Colonic mucosa (tissue), 4 donors: ENCODE measurements around the gene CDHR1. TPM values are rescaled to one million over a fixed set of nuclear protein-coding genes. Genes with fewer than 3 reads are reported as not detected.

Experiments used
- DNase-seq: peaks from one replicate; pipeline ENCODE4 v3.0.0-alpha.2; 2020
- H3K27ac ChIP-seq: fragments of 200-600 bp; one replicate; pipeline ENCODE4 v1.8.0; 2021
- H3K27me3 ChIP-seq: fragments of 200-600 bp; one replicate; pipeline ENCODE4 v1.8.0; 2021
- H3K36me3 ChIP-seq: fragments of 200-600 bp; one replicate; pipeline ENCODE4 v1.8.0; 2021
- H3K4me1 ChIP-seq: fragments of 200-600 bp; one replicate; pipeline ENCODE4 v1.8.0; 2021; ENCODE audit warnings: mild to moderate bottlenecking
- H3K4me3 ChIP-seq: fragments of 200-600 bp; one replicate; pipeline ENCODE4 v1.8.0; 2021
- H3K9ac ChIP-seq, 2 donors: one replicate each; pipeline ENCODE4 v1.7.0; 2013; ENCODE audit warnings: control low read depth in 2 of 2, low read depth in 2 of 2, low read length in 2 of 2
- H3K9me3 ChIP-seq: fragments of 200-600 bp; one replicate; pipeline ENCODE4 v1.8.0; 2021
- CTCF ChIP-seq: fragments of 200-600 bp; IDR thresholded peaks from one replicate; pipeline ENCODE4 v1.8.0; 2022; ENCODE audit warnings: antibody characterized with exemption, mild to moderate bottlenecking
- intact Hi-C: fragments of 100-400 bp; cut with DNase I; formaldehyde crosslinking; loops from one replicate; pipeline ENCODE4 v1.14.1; 2022
- total RNA-seq, 2 donors: library from RNA; stranded (reverse); fragmentation: NEBNext Ultra II Directional in 1 of 2; extraction: Animal tissue kit (Norgen Biotek cat#: 25700) in 1 of 2; gene quantifications; one replicate each; pipeline ENCODE4 v1.2.1, GENCODE V29; 2021
- donor health status: healthy.
- donor health status: DM: no; HTN: no; CAD: no.
- donor health status: DM: no; HTN: no; CAD: no.

Gene CDHR1
- total RNA-seq, 2 donors from 2014 or later = 99.3 to 105 TPM

GRCh38 chr10:84261236-84261915 lies 67.0 kb downstream of the CDHR1 start:
- no peak overlapping the region for H3K27ac ChIP-seq
- no peaks in the 10 kb centered on the region for H3K27me3 ChIP-seq
- no peak overlapping the region for H3K9ac ChIP-seq
- H3K9me3 ChIP-seq = no peaks in the 10 kb centered on the region
- no peaks in the 10 kb centered on the region for H3K36me3 ChIP-seq
- no peak overlapping the region for H3K4me3 ChIP-seq
- intact Hi-C loops = loop anchor here (5.0 to 10.0 kb wide), 2 partner anchors 113 to 171 kb away; no protein-coding TSS in a partner anchor
- TF ChIP-seq CTCF = no peak
- H3K4me1 ChIP-seq = no peaks in the 10 kb centered on the region
- peak; percentile 11 for DNase-seq

DNA sequence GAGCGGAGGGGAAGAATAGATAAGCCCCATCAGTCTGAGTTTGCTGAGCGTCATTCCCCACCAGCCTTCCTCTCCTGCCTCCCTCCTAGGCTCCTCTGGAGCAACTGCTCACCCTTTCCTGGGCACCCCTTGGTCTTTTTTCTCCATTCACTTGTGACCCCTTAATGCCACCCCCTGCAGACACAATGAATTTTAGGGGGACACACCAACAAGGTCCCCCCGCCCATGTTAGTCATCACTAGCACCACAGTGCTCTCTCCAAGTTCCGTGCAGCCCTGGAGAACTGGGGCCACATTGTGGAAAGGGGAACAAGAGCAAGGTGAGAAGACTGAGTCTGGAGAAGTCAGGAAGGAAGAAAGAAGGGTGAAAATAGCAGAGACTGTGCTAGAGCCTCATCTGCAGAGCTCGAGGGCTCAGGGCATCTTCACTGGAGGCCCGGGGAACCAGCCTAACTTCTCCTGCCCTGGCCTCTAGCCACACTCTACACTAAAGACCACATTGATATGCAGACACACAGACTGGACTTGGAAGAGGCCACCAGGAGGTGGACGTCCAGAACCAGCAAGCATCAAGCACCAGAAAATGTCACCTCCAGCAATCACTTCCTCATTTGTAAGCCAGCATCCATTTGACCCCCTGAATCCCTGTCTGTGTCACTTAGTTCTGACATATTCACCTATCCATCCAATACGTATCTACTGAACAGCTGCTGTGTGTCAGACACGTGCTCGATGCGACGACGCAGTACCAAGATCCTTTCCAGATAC lies 68.0 kb downstream of the CDHR1 start:
- peak; percentile 10 for DNase-seq
- H3K9me3 ChIP-seq = no peaks in the 10 kb centered on the region
- intact Hi-C loops = loop anchor here (5.0 to 10.0 kb wide), 2 partner anchors 112 to 170 kb away; no protein-coding TSS in a partner anchor

GRCh38 chr10:84263716-84264115 lies 69.4 kb downstream of the CDHR1 start:
- TF ChIP-seq CTCF = no peak
- H3K27me3 ChIP-seq = no peaks in the 10 kb centered on the region
- H3K27ac ChIP-seq = no peak overlapping the region
- DNase-seq = no peak
- H3K9me3 ChIP-seq = no peaks in the 10 kb centered on the region
- intact Hi-C loops = loop anchor here (2.0 to 10.0 kb wide), 3 partner anchors 111 to 277 kb away; no protein-coding TSS in a partner anchor
- H3K36me3 ChIP-seq = no peaks in the 10 kb centered on the region
- no peak overlapping the region for H3K9ac ChIP-seq
- H3K4me3 ChIP-seq = no peak overlapping the region
- no peaks in the 10 kb centered on the region for H3K4me1 ChIP-seq

More for the DNA sequence above, 68.0 kb downstream of the CDHR1 start:
- no peak for TF ChIP-seq CTCF
- H3K27me3 ChIP-seq = no peaks in the 10 kb centered on the region
- no peaks in the 10 kb centered on the region for H3K36me3 ChIP-seq
- H3K4me1 ChIP-seq = no peaks in the 10 kb centered on the region
- no peak overlapping the region for H3K9ac ChIP-seq
- no peak overlapping the region for H3K4me3 ChIP-seq
- H3K27ac ChIP-seq = no peak overlapping the region

DNA sequence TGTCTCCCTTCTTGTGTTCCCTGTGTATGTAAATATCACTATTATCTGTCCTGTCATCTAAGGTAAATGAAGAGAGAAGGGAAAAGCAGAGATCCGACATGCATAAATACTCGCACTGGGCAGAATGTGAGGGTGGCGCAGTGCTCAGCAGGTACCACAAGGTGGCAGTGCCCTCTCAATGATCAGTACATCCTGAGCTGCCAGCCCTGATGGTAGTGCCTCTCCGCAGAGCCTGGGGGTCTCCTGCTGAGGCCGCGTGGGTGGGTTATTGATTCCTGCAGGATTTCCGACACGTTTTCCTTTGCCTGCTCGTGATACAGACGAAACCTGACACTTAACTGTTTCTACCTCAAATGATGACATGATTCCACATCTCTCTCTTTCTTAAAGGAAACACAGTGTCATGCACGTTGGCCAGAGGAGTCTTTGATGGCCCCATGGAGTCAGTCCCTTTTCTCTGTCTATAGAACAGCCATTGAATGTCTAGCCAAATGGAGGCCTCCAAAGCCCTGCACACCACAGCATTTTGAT lies 70.3 kb downstream of the CDHR1 start:
- Histone ChIP-seq H3K9ac (no peak overlapping the region), H3K4me1 (no peaks in the 10 kb centered on the region), H3K9me3 (no peaks in the 10 kb centered on the region), H3K4me3 (no peak overlapping the region), H3K27ac (no peak overlapping the region), H3K27me3 (no peaks in the 10 kb centered on the region), H3K36me3 (no peaks in the 10 kb centered on the region)
- peak; percentile 93 for TF ChIP-seq CTCF
- DNase-seq = peak; percentile 79
- intact Hi-C loops = loop anchor here (2.0 to 10.0 kb wide), 3 partner anchors 110 to 276 kb away; no protein-coding TSS in a partner anchor

GRCh38 chr10:84265418-84265817 lies 71.1 kb downstream of the CDHR1 start:
- intact Hi-C loops = loop anchor here (2.0 to 10.0 kb wide), 2 partner anchors 109 to 275 kb away; no protein-coding TSS in a partner anchor
- no peaks in the 10 kb centered on the region for H3K9me3 ChIP-seq
- H3K36me3 ChIP-seq = no peaks in the 10 kb centered on the region
- H3K4me1 ChIP-seq = no peaks in the 10 kb centered on the region
- DNase-seq = no peak
- H3K27me3 ChIP-seq = no peaks in the 10 kb centered on the region
- no peak overlapping the region for H3K9ac ChIP-seq
- no peak for TF ChIP-seq CTCF
- H3K4me3 ChIP-seq = no peak overlapping the region
- no peak overlapping the region for H3K27ac ChIP-seq
